Suppressor macrophage treated with lipopolysaccharide for 4 hours (primary cell): ENCODE data around the gene ADD2.
"Not testable (repeated sequence)": the region's sequence is repeated elsewhere in the genome, so short reads cannot be mapped to it uniquely, and the experiment has no call there.

Source experiments
- DNase-seq: peaks from one replicate; pipeline ENCODE4 v3.0.0-alpha.2; 2020

The ADD2 gene

GRCh38 chr2:70748002-70748784 is 19.8 kb downstream of the ADD2 start:
- DNase-seq: no peak

GRCh38 chr2:70747284-70747683 is 20.7 kb downstream of the ADD2 start:
- DNase-seq: no peak

- no peak for DNase-seq
Observed at GRCh38 chr2:70746094-70746974, 21.7 kb downstream of the ADD2 start.

GRCh38 chr2:70745276-70745825 is 22.6 kb downstream of the ADD2 start:
- no peak for DNase-seq

GRCh38 chr2:70744397-70744796 is 23.6 kb downstream of the ADD2 start:
- no peak for DNase-seq

- DNase-seq: no peak
Observed at GRCh38 chr2:70743677-70744076, 24.3 kb downstream of the ADD2 start.

- no peak for DNase-seq
Observed at GRCh38 chr2:70743068-70743467, 24.9 kb downstream of the ADD2 start.

GRCh38 chr2:70739492-70739891 is 28.5 kb downstream of the ADD2 start:
- DNase-seq: not testable (repeated sequence)

GRCh38 chr2:70738159-70738558 is 29.8 kb downstream of the ADD2 start:
- DNase-seq: no peak

GRCh38 chr2:70735071-70735470 is 32.9 kb downstream of the ADD2 start:
- no peak for DNase-seq

- no peak for DNase-seq
Observed at GRCh38 chr2:70733646-70734180, 34.3 kb downstream of the ADD2 start.

GRCh38 chr2:70732766-70733645 is 35.0 kb downstream of the ADD2 start:
- no peak for DNase-seq

GRCh38 chr2:70730730-70731129 is 37.3 kb downstream of the ADD2 start:
- DNase-seq: no peak

GRCh38 chr2:70729647-70730046 is 38.4 kb downstream of the ADD2 start:
- DNase-seq: no peak

GRCh38 chr2:70728128-70728527 is 39.9 kb downstream of the ADD2 start:
- no peak for DNase-seq

GRCh38 chr2:70726947-70727725 is 40.9 kb downstream of the ADD2 start:
- DNase-seq: no peak

- DNase-seq: no peak
Observed at GRCh38 chr2:70725505-70725904, 42.5 kb downstream of the ADD2 start.

GRCh38 chr2:70724366-70724765 is 43.6 kb downstream of the ADD2 start:
- no peak for DNase-seq

- no peak for DNase-seq
Observed at GRCh38 chr2:70723286-70723885, 44.6 kb downstream of the ADD2 start.

- DNase-seq: no peak
Observed at GRCh38 chr2:70720124-70720523, 47.9 kb downstream of the ADD2 start.

- no peak for DNase-seq
Observed at GRCh38 chr2:70719231-70719630, 48.8 kb downstream of the ADD2 start.
